ENCODE data around the gene CHD8. TPM values are rescaled to one million over a fixed set of nuclear protein-coding genes. Genes with fewer than 3 reads are reported as not detected.
A peak's percentile ranks its signal among the peaks of the same experiment; 100 is the strongest.

CHD8 gene
- total RNA-seq (2012; rRNA removed) (55.0 and 58.9 TPM in 2 replicates), polyA plus RNA-seq (2012; rRNA removed) (32.1 and 32.4 TPM in 2 replicates), Bru-seq, nascent RNA (percentile 87 among the genes with signal in this experiment), BruChase-seq, experiment 1, labeled RNA remaining after a 6-hour chase (percentile 91 among the genes with signal in this experiment), BruChase-seq, experiment 2, labeled RNA remaining after a 2-hour chase (percentile 92 among the genes with signal in this experiment)
- polyA plus RNA-seq (2012; cell fraction: cytosol; rRNA removed), result 14.0 and 14.9 TPM in 2 replicates
- polyA plus RNA-seq (2012; cell fraction: nucleus; rRNA removed; ENCODE audit: low replicate concordance), result 84.8 and 93.3 TPM in 2 replicates
- long read RNA-seq, partial matches to known transcripts, result 20 of 26 reads
- long read RNA-seq, other reads (novel, unspliced or antisense), result 5 of 26 reads

- Histone ChIP-seq H3K9me1 (ENCODE audit: insufficient read depth, low read length) (no peaks in the 10 kb centered on the region; the same call in 1 of the 2 replicates), H3K4ac (ENCODE audit: low read depth, low read length) (peak within 1 kb of the TSS; percentile 98), H3K4me3 (ENCODE audit: insufficient read depth, low read depth, low read length) (peak within 1 kb of the TSS; percentile 81), H2AK5ac (ENCODE audit: low read depth, low read length) (peak within 1 kb of the TSS; percentile 98), H3K4me1 (ENCODE audit: control insufficient read depth, insufficient read depth, low read length) (no peaks in the 10 kb centered on the region; the same call in 1 of the 2 replicates), H4K8ac (ENCODE audit: low read depth in 2 of 2, low read length in 2 of 2) (peak within 1 kb of the TSS; percentile 98 to 100), H2AFZ (replicated peaks; ENCODE audit: low read length, poor library complexity) (peak within 1 kb of the TSS; percentile 99), H4K5ac (ENCODE audit: low read depth, low read length) (peak within 1 kb of the TSS; percentile 92), H2BK5ac (ENCODE audit: low read depth, low read length, poor library complexity, severe bottlenecking) (peak within 1 kb of the TSS; percentile 94), H3K27ac (ENCODE audit: insufficient read depth, low read length) (peak within 1 kb of the TSS; percentile 94), H3K79me1 (ENCODE audit: low read depth in 1 of 2, low read length in 2 of 2) (peaks cover 6 to 25% of the 10 kb centered on the region in 2 experiments; a peak in 3 of 4 replicates), H3K27me3 (ENCODE audit: control insufficient read depth, insufficient read depth, low read length) (no peaks in the 10 kb centered on the region), H2AK9ac (replicated peaks; ENCODE audit: low read depth, low read length, poor library complexity) (peak within 1 kb of the TSS; percentile 95), H3K9me3 (ENCODE audit: control insufficient read depth, insufficient read depth, low read length) (no peaks in the 10 kb centered on the region), H2BK20ac (ENCODE audit: low read depth, low read length) (0 out of 2 replicates have a peak within 1 kb of the TSS, but pooled peaks have one; percentile 17), H4K91ac (ENCODE audit: insufficient read depth, low read depth, low read length) (peak within 1 kb of the TSS; percentile 99), H3K36me3 (ENCODE audit: control insufficient read depth, insufficient read depth, low read length) (peaks cover 2% of the 10 kb centered on the region), H3K56ac (ENCODE audit: extremely low read depth, insufficient read depth, low read length) (peak within 1 kb of the TSS; percentile 97), H2BK15ac (ENCODE audit: low read depth, low read length) (peak within 1 kb of the TSS; percentile 63; the same call in 1 of the 3 replicates), H3K23ac (ENCODE audit: low read depth, low read length) (peak within 1 kb of the TSS; percentile 97), H3K9ac (ENCODE audit: low read depth, low read length) (peak within 1 kb of the TSS; percentile 94), H4K20me1 (ENCODE audit: insufficient read depth, low read length) (no peaks in the 10 kb centered on the region; the same call in none of the 2 replicates), H3K14ac (replicated peaks; ENCODE audit: low read depth, low read length) (peak within 1 kb of the TSS; percentile 99), H3K4me2 (ENCODE audit: low read depth, low read length) (peak within 1 kb of the TSS; percentile 78), H2BK120ac (ENCODE audit: low read depth, low read length) (peak within 1 kb of the TSS; percentile 78), H3K18ac (ENCODE audit: low read depth, low read length) (peak within 1 kb of the TSS; percentile 88)
- POLR2A ChIA-PET (ENCODE audit: unreplicated experiment), result interaction anchor here (0.9 to 1.0 kb wide), 2 partner anchors 12 to 20 kb away, joined by 3 read pairs; no protein-coding TSS in a partner anchor
- peak; percentile 100 for DNase-seq
- CTCF ChIA-PET, result interaction anchor here (0.5 to 1.8 kb wide), 7 partner anchors 10 to 337 kb away, joined by 3 to 8 read pairs (median 3); no protein-coding TSS in a partner anchor
- intact Hi-C loops (cut with micrococcal nuclease) (loop anchor here (1.0 to 5.0 kb wide), 4 partner anchors 19 to 256 kb away; partner anchors contain the start of gene TOX4), in situ Hi-C loops (cut with MboI; ENCODE audit: low sequenced_read_pairs) (no loop called here), dilution Hi-C loops (cut with HindIII; ENCODE audit: low sequenced_read_pairs, unreplicated experiment) (no loop called here)
- TF ChIP-seq MXI1 (IDR thresholded peaks at IDR 0.05; ENCODE audit: borderline replicate concordance, low read depth, low read length) (peak; percentile 89; the same call in 1 of the 2 replicates), MAZ (IDR thresholded peaks at IDR 0.05; ENCODE audit: borderline replicate concordance, low read depth, low read length) (peak; percentile 75; the same call in 1 of the 2 replicates), POLR2A (IDR thresholded peaks at IDR 0.05; ENCODE audit: low read depth, low read length) (peak; percentile 67), BHLHE40 (IDR thresholded peaks at IDR 0.05; ENCODE audit: low read depth, low read length) (no peak), RFX5 (IDR thresholded peaks at IDR 0.05; ENCODE audit: low read depth, low read length) (no peak), RCOR1 (IDR thresholded peaks at IDR 0.05; ENCODE audit: insufficient replicate concordance, low read length) (no peak), USF2 (IDR thresholded peaks at IDR 0.05; ENCODE audit: low read depth, low read length) (peak; percentile 24; the same call in 1 of the 2 replicates), CTCF (conservative IDR thresholded peaks at IDR 0.05; ENCODE audit: low read depth, low read length) (peak; percentile 82), RAD21 (IDR thresholded peaks at IDR 0.05; ENCODE audit: low read length) (peak; percentile 38), SMC3 (IDR thresholded peaks at IDR 0.05; ENCODE audit: low read depth, low read length) (peak; percentile 18)
- BruUV-seq (replicated peaks), result no TSS peak
- peak; percentile 99 for ATAC-seq (ENCODE audit: low read depth)
- WGBS, 2 experiments (ENCODE audit: extremely low coverage in 2 of 2, insufficient read length in 1 of 2), result 0% methylated on average over 4 of the region's 36 CpGs; no CpG with 5 or more reads in 1 of the 2 experiments
These were observed at the start of gene CHD8 for GRCh38 chr14:21455912-21456667. Gene CHD8 (minus strand): TSS chr14:21456123. CDS start chr14:21431643, 24,480 bp downstream.

Data from IMR-90 (cell line).